Panc1 (cell line): Measurements from ENCODE around the gene CLPX. TPM values are rescaled to one million over a fixed set of nuclear protein-coding genes. Genes with fewer than 3 reads are reported as not detected.

Source experiments
- ATAC-seq: fragments of 200-7000 bp; cut with Tn5 transposase; 2 replicates; pipeline ENCODE4 v1.9.1; 2020; ENCODE audit warnings: mild to moderate bottlenecking, moderate library complexity
- BruUV-seq: library from RNA; stranded (reverse); fragments of 400-500 nt; replicated peaks from 2 replicates; lab custom pipeline; 2021; lab: Mats Ljungman, UMichigan
- CTCF ChIA-PET: fragments of 300-600 bp; sonication (Branson Sonifier 250); formaldehyde crosslinking; loops from one replicate; lab custom pipeline; 2022; ENCODE audit warnings: antibody characterized with exemption; lab: Charles Lee
- POLR2A ChIA-PET: fragments of 300-600 bp; sonication (Branson Sonifier 250); formaldehyde crosslinking; loops from one replicate; lab custom pipeline; 2022; ENCODE audit warnings: antibody characterized with exemption; lab: Charles Lee
- DNase-seq: peaks from one replicate; pipeline ENCODE4 v3.0.0-alpha.2; 2010; ENCODE audit warnings: low read depth, low spot score
- H3K27ac ChIP-seq: 2 replicates; pipeline ENCODE4 v1.5.1; 2011; ENCODE audit warnings: mild to moderate bottlenecking, low read length, inconsistent platforms
- H3K27me3 ChIP-seq: fragments of 200-500 bp; sonication (Bioruptor generic); 2 replicates; pipeline ENCODE4 v1.6.0; 2014; ENCODE audit warnings: low read length, inconsistent platforms; ENCODE audit not compliant: control insufficient read depth, insufficient read depth
- H3K36me3 ChIP-seq: fragments of 200-500 bp; sonication (Bioruptor generic); 2 replicates; pipeline ENCODE4 v1.5.1; 2014; ENCODE audit warnings: inconsistent platforms, mild to moderate bottlenecking, low read length, moderate library complexity; ENCODE audit not compliant: control insufficient read depth, insufficient read depth
- H3K4me1 ChIP-seq: 2 replicates; pipeline ENCODE4 v1.5.1; 2011; ENCODE audit warnings: inconsistent platforms, mild to moderate bottlenecking, low read length, moderate library complexity; ENCODE audit not compliant: control insufficient read depth, insufficient read depth
- H3K4me3 ChIP-seq, 2 experiments: 2 replicates each; pipeline ENCODE4 v1.5.1; 2011 to 2012; ENCODE audit warnings: low read depth in 2 of 2, low read length in 2 of 2, mild to moderate bottlenecking in 2 of 2, inconsistent platforms in 1 of 2, moderate library complexity in 1 of 2
- H3K9me3 ChIP-seq: fragments of 200-500 bp; sonication (Bioruptor generic); 2 replicates; pipeline ENCODE4 v1.5.1; 2014; ENCODE audit warnings: low read depth, mild to moderate bottlenecking, inconsistent platforms, low read length, moderate library complexity; ENCODE audit not compliant: control insufficient read depth, insufficient read depth
- POLR2AphosphoS5 ChIP-seq: IDR thresholded peaks from 2 replicates; pipeline ENCODE4 v1.6.1; 2012; ENCODE audit warnings: mild to moderate bottlenecking, low read depth, low read length, moderate library complexity
- SIN3A ChIP-seq: IDR thresholded peaks from 2 replicates; pipeline ENCODE4 v1.6.1; 2012; ENCODE audit warnings: low read depth, mild to moderate bottlenecking, low read length, moderate library complexity, borderline replicate concordance; ENCODE audit not compliant: insufficient read depth
- TCF7L2 ChIP-seq: IDR thresholded peaks from 2 replicates; pipeline ENCODE4 v1.6.1; 2011; ENCODE audit warnings: mild to moderate bottlenecking, low read depth, low read length, inconsistent platforms
- in situ Hi-C: cut with HindIII; loops from 2 replicates; pipeline ENCODE4 v1.10.0; 2016; ENCODE audit warnings: low sequenced_read_pairs, low pct_unique_long_range_greater_than_20kb
- intact Hi-C: fragments of 100-400 bp; cut with micrococcal nuclease; formaldehyde crosslinking; loops from one replicate; pipeline ENCODE4 v1.10.0; 2022; ENCODE audit not compliant: unreplicated experiment
- total RNA-seq: library from RNA; stranded (reverse); gene quantifications from one replicate; pipeline ENCODE4 v1.2.1, GENCODE V29; 2021; ENCODE audit not compliant: unreplicated experiment
- TF ChIP-seq, protein P1 (sequence below): fragments of 450-650 bp; IDR thresholded peaks from 2 replicates; pipeline ENCODE4 v1.5.1; 2017; ENCODE audit warnings: mild to moderate bottlenecking
- TF ChIP-seq, protein P2 (sequence below), 2 experiments: IDR thresholded peaks; 2 replicates each; pipeline ENCODE4 v1.6.1; 2011 to 2012; ENCODE audit warnings: low read depth in 2 of 2, control low read depth in 1 of 2, low read length in 1 of 2, mild to moderate bottlenecking in 1 of 2, moderate library complexity in 1 of 2; ENCODE audit not compliant: insufficient read depth in 1 of 2

CLPX gene
- total RNA-seq, 1 experiment from 2014 or later, result 49.9 TPM

GRCh38 chr15:65213241-65213640, 28.1 kb upstream of the CLPX start:
- intact Hi-C loops, result no loop called here
- POLR2A ChIA-PET, result no interaction called here
- ATAC-seq (no peak), DNase-seq (no peak)
- in situ Hi-C loops, result no loop called here
- Histone ChIP-seq H3K9me3 (no peaks in the 10 kb centered on the region), H3K4me1 (no peaks in the 10 kb centered on the region), H3K36me3 (no peaks in the 10 kb centered on the region), H3K27ac (no peak overlapping the region), H3K4me3 (no peak overlapping the region), H3K27me3 (no peaks in the 10 kb centered on the region)
- BruUV-seq, result no TSS peak
- TF ChIP-seq TCF7L2, result no peak
- TF ChIP-seq, protein P1, sequence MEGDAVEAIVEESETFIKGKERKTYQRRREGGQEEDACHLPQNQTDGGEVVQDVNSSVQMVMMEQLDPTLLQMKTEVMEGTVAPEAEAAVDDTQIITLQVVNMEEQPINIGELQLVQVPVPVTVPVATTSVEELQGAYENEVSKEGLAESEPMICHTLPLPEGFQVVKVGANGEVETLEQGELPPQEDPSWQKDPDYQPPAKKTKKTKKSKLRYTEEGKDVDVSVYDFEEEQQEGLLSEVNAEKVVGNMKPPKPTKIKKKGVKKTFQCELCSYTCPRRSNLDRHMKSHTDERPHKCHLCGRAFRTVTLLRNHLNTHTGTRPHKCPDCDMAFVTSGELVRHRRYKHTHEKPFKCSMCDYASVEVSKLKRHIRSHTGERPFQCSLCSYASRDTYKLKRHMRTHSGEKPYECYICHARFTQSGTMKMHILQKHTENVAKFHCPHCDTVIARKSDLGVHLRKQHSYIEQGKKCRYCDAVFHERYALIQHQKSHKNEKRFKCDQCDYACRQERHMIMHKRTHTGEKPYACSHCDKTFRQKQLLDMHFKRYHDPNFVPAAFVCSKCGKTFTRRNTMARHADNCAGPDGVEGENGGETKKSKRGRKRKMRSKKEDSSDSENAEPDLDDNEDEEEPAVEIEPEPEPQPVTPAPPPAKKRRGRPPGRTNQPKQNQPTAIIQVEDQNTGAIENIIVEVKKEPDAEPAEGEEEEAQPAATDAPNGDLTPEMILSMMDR, result no peak
- no peak for TF ChIP-seq SIN3A
- TF ChIP-seq POLR2AphosphoS5, result no peak
- TF ChIP-seq, protein P2, sequence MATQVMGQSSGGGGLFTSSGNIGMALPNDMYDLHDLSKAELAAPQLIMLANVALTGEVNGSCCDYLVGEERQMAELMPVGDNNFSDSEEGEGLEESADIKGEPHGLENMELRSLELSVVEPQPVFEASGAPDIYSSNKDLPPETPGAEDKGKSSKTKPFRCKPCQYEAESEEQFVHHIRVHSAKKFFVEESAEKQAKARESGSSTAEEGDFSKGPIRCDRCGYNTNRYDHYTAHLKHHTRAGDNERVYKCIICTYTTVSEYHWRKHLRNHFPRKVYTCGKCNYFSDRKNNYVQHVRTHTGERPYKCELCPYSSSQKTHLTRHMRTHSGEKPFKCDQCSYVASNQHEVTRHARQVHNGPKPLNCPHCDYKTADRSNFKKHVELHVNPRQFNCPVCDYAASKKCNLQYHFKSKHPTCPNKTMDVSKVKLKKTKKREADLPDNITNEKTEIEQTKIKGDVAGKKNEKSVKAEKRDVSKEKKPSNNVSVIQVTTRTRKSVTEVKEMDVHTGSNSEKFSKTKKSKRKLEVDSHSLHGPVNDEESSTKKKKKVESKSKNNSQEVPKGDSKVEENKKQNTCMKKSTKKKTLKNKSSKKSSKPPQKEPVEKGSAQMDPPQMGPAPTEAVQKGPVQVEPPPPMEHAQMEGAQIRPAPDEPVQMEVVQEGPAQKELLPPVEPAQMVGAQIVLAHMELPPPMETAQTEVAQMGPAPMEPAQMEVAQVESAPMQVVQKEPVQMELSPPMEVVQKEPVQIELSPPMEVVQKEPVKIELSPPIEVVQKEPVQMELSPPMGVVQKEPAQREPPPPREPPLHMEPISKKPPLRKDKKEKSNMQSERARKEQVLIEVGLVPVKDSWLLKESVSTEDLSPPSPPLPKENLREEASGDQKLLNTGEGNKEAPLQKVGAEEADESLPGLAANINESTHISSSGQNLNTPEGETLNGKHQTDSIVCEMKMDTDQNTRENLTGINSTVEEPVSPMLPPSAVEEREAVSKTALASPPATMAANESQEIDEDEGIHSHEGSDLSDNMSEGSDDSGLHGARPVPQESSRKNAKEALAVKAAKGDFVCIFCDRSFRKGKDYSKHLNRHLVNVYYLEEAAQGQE (IDR thresholded peaks at IDR 0.05; ENCODE audit: insufficient read depth in 1 of 2, low read depth in 2 of 2, low read length in 1 of 2), result no peak
- CTCF ChIA-PET, result no interaction called here

GRCh38 chr15:65212097-65212496, 27.0 kb upstream of the CLPX start:
- no peak overlapping the region for H3K27ac ChIP-seq
- intact Hi-C loops, result no loop called here
- POLR2A ChIA-PET, result no interaction called here
- no peak overlapping the region for H3K4me3 ChIP-seq
- in situ Hi-C loops, result no loop called here
- BruUV-seq, result no TSS peak
- CTCF ChIA-PET, result interaction anchor here (0.6 kb wide), 1 partner anchor 74 kb away, joined by 12 read pairs; no protein-coding TSS in a partner anchor
- H3K36me3 ChIP-seq, result no peaks in the 10 kb centered on the region
- no peaks in the 10 kb centered on the region for H3K27me3 ChIP-seq
- H3K4me1 ChIP-seq, result no peaks in the 10 kb centered on the region
- DNase-seq (no peak), ATAC-seq (peak; percentile 59)
- H3K9me3 ChIP-seq, result no peaks in the 10 kb centered on the region
- TF ChIP-seq, protein P1, result peak; percentile 72; the same call in 1 of the 2 replicates
- TF ChIP-seq TCF7L2, result no peak
- TF ChIP-seq, protein P2 (IDR thresholded peaks at IDR 0.05; ENCODE audit: insufficient read depth in 1 of 2, low read depth in 2 of 2, low read length in 1 of 2), result no peak
